Caco-2 (cell line): ENCODE data around the gene ELMO1. TPM values are rescaled to one million over a fixed set of nuclear protein-coding genes. Genes with fewer than 3 reads are reported as not detected.

Source experiments
- BruUV-seq: library from RNA; stranded (reverse); fragments of 400-500 nt; replicated peaks from 2 replicates; lab custom pipeline; 2021; lab: Mats Ljungman, UMichigan
- CTCF ChIA-PET: fragments of 300-600 bp; sonication (Branson Sonifier 250); formaldehyde crosslinking; loops from one replicate; lab custom pipeline; 2022; ENCODE audit warnings: antibody characterized with exemption; lab: Charles Lee
- POLR2A ChIA-PET: fragments of 300-600 bp; sonication (Branson Sonifier 250); formaldehyde crosslinking; loops from one replicate; lab custom pipeline; 2022; ENCODE audit warnings: antibody characterized with exemption; lab: Charles Lee
- DNase-seq, 2 experiments: peaks; one replicate each; pipeline versions ENCODE4 v3.0.0 to v3.0.0-alpha.2; 2020 to 2022
- H3K27me3 ChIP-seq: replicated peaks from 2 replicates; pipeline ENCODE4 v1.6.0; 2011; ENCODE audit warnings: low read length; ENCODE audit not compliant: control insufficient read depth, insufficient read depth
- H3K36me3 ChIP-seq: 2 replicates; pipeline ENCODE4 v1.5.1; 2011; ENCODE audit warnings: low read length; ENCODE audit not compliant: control insufficient read depth, insufficient read depth
- H3K4me1 ChIP-seq: fragments of 250-450 bp; sonication (Bioruptor Pico); 2 replicates; pipeline ENCODE4 v1.5.1; 2020; ENCODE audit warnings: mild to moderate bottlenecking
- H3K4me3 ChIP-seq: 2 replicates; pipeline ENCODE4 v1.5.1; 2011; ENCODE audit warnings: low read depth, mild to moderate bottlenecking, control low read depth, low read length
- H3K9me3 ChIP-seq: fragments of 250-450 bp; sonication (Bioruptor Pico); 2 replicates; pipeline ENCODE4 v1.5.1; 2020; ENCODE audit warnings: mild to moderate bottlenecking, moderate library complexity
- H3K27ac Mint-ChIP-seq: one replicate; pipeline ENCODE4 v1.8.0; 2022; ENCODE audit warnings: mixed read lengths; ENCODE audit not compliant: unreplicated experiment
- H3K27me3 Mint-ChIP-seq: one replicate; pipeline ENCODE4 v1.8.0; 2022; ENCODE audit warnings: mixed read lengths; ENCODE audit not compliant: insufficient read depth, unreplicated experiment
- H3K36me3 Mint-ChIP-seq: one replicate; pipeline ENCODE4 v1.8.0; 2022; ENCODE audit warnings: mild to moderate bottlenecking, mixed read lengths; ENCODE audit not compliant: insufficient read depth, unreplicated experiment
- H3K4me1 Mint-ChIP-seq: one replicate; pipeline ENCODE4 v1.8.0; 2022; ENCODE audit warnings: low read depth, mixed read lengths; ENCODE audit not compliant: unreplicated experiment
- H3K4me3 Mint-ChIP-seq: one replicate; pipeline ENCODE4 v1.8.0; 2022; ENCODE audit warnings: mild to moderate bottlenecking, moderate library complexity, mixed read lengths; ENCODE audit not compliant: unreplicated experiment
- H3K9me3 Mint-ChIP-seq: one replicate; pipeline ENCODE4 v1.8.0; 2022; ENCODE audit warnings: mixed read lengths; ENCODE audit not compliant: unreplicated experiment
- CTCF ChIP-seq, 2 experiments: fragments of 200-600 bp in 1 of 2; IDR thresholded peaks; 1 replicate in 1 of 2; 2 replicates in 1 of 2; pipeline versions ENCODE4 v1.5.1 to v1.8.0; 2011 to 2022; ENCODE audit warnings: antibody characterized with exemption in 1 of 2, control low read depth in 1 of 2, inconsistent platforms in 1 of 2, low read depth in 1 of 2, low read length in 1 of 2, mild to moderate bottlenecking in 1 of 2, moderate library complexity in 1 of 2; ENCODE audit not compliant: insufficient read depth in 1 of 2, severe bottlenecking in 1 of 2, unreplicated experiment in 1 of 2
- intact Hi-C: fragments of 100-400 bp; cut with micrococcal nuclease; formaldehyde crosslinking; loops from one replicate; pipeline ENCODE4 v1.10.0; 2022; ENCODE audit not compliant: unreplicated experiment
- total RNA-seq: library from RNA; stranded (reverse); gene quantifications from 2 replicates; pipeline ENCODE4 v1.2.3, GENCODE V29; 2022

Gene ELMO1
- total RNA-seq, 1 experiment from 2014 or later: 0.14 TPM

DNA sequence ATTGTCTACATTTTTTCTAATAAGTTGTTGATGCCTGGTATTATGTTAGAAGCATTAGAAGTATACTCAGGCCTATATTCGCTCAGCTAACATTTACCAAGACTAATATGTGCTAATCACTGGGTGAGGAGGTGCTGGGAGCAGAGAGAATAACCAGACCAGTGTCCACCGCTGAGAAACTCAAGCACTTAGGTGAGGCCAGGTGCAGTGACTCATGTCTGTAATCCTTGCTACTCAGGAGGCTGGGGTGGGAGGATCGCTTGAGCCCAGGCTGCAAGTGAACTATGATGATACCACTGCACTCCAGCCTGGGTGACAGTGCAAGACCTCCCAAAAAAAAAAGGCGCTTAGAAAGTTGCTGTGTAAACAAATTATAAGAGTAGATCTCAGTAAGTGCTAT lies 542.2 kb downstream of the ELMO1 start:
- no peak overlapping the region for H3K4me3 Mint-ChIP-seq
- H3K9me3 ChIP-seq: no peaks in the 10 kb centered on the region
- no peaks in the 10 kb centered on the region for H3K27me3 Mint-ChIP-seq
- intact Hi-C loops: no loop called here
- no peak overlapping the region for H3K4me3 ChIP-seq
- H3K4me1 Mint-ChIP-seq: peaks cover 7% of the 10 kb centered on the region
- no peaks in the 10 kb centered on the region for H3K27me3 ChIP-seq
- no peak for DNase-seq
- 0 out of 2 replicates have a peak, but pooled peaks cover 9% of the 10 kb centered on the region for H3K4me1 ChIP-seq
- CTCF ChIA-PET: no interaction called here
- H3K36me3 ChIP-seq: no peaks in the 10 kb centered on the region; the same call in 1 of the 2 replicates
- POLR2A ChIA-PET: no interaction called here
- no peak overlapping the region for H3K27ac Mint-ChIP-seq
- H3K36me3 Mint-ChIP-seq: no peaks in the 10 kb centered on the region
- no peak for TF ChIP-seq CTCF (IDR thresholded peaks at IDR 0.05; ENCODE audit: insufficient read depth in 1 of 2, low read depth in 1 of 2, low read length in 1 of 2, severe bottlenecking in 1 of 2, unreplicated experiment in 1 of 2)
- BruUV-seq: no TSS peak
- H3K9me3 Mint-ChIP-seq: peaks cover 10% of the 10 kb centered on the region

- Mint-ChIP-seq H3K4me1 (peaks cover 7% of the 10 kb centered on the region), H3K27me3 (no peaks in the 10 kb centered on the region), H3K4me3 (no peak overlapping the region), H3K9me3 (peaks cover 12% of the 10 kb centered on the region), H3K27ac (no peak overlapping the region), H3K36me3 (no peaks in the 10 kb centered on the region)
- H3K27me3 ChIP-seq: no peaks in the 10 kb centered on the region
- TF ChIP-seq CTCF (IDR thresholded peaks at IDR 0.05; ENCODE audit: insufficient read depth in 1 of 2, low read depth in 1 of 2, low read length in 1 of 2, severe bottlenecking in 1 of 2, unreplicated experiment in 1 of 2): no peak
- intact Hi-C loops: no loop called here
- 0 out of 2 replicates have a peak, but pooled peaks cover 9% of the 10 kb centered on the region for H3K4me1 ChIP-seq
- no peak for DNase-seq
- ChIA-PET POLR2A (no interaction called here), CTCF (no interaction called here)
- H3K4me3 ChIP-seq: no peak overlapping the region
- no TSS peak for BruUV-seq
- H3K36me3 ChIP-seq: no peaks in the 10 kb centered on the region; the same call in 1 of the 2 replicates
- H3K9me3 ChIP-seq: 0 out of 2 replicates have a peak, but pooled peaks cover 1% of the 10 kb centered on the region
Measured at GRCh38 chr7:36905841-36906240, 542.8 kb downstream of the ELMO1 start.

DNA sequence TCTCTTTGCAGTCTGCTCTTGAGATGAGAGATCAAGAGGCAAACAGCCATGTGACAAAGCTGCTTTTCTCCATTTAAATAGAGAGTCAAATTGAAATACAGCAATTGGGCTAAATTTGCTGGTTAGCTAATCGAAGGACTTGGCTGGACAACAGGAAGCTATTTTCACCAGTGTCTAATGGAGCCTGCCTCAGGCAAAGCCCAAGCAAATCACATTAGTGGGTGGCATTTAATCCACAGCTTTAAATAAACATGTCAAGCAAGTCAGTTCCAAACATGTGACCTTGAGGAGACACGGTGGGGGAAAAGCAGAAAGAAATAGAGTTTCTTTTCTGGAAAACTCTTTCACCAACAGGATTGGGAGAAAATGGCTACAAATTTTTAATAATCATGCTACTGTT lies 543.9 kb downstream of the ELMO1 start:
- Histone ChIP-seq H3K27me3 (no peaks in the 10 kb centered on the region), H3K36me3 (no peaks in the 10 kb centered on the region; the same call in 1 of the 2 replicates), H3K4me3 (no peak overlapping the region), H3K4me1 (0 out of 2 replicates have a peak, but pooled peaks cover 9% of the 10 kb centered on the region), H3K9me3 (peaks cover 9% of the 10 kb centered on the region; the same call in 1 of the 2 replicates)
- BruUV-seq: no TSS peak
- no peaks in the 10 kb centered on the region for H3K27me3 Mint-ChIP-seq
- ChIA-PET CTCF (no interaction called here), POLR2A (no interaction called here)
- peaks cover 21% of the 10 kb centered on the region for H3K9me3 Mint-ChIP-seq
- DNase-seq: no peak
- H3K36me3 Mint-ChIP-seq: no peaks in the 10 kb centered on the region
- TF ChIP-seq CTCF (IDR thresholded peaks at IDR 0.05; ENCODE audit: insufficient read depth in 1 of 2, low read depth in 1 of 2, low read length in 1 of 2, severe bottlenecking in 1 of 2, unreplicated experiment in 1 of 2): no peak
- H3K4me3 Mint-ChIP-seq: no peak overlapping the region
- H3K27ac Mint-ChIP-seq: no peak overlapping the region
- H3K4me1 Mint-ChIP-seq: peaks cover 7% of the 10 kb centered on the region
- intact Hi-C loops: no loop called here
